H9 (cell line): ENCODE results near the gene GCH1. TPM values are rescaled to one million over a fixed set of nuclear protein-coding genes. Genes with fewer than 3 reads are reported as not detected.

Experiments used
- DNase-seq: peaks from one replicate; pipeline ENCODE4 v3.0.0-alpha.2; 2017
- H2AFZ ChIP-seq: one replicate; pipeline ENCODE4 v1.6.1; 2013; ENCODE audit warnings: mild to moderate bottlenecking, low read length, control low read depth, moderate library complexity
- H2AK5ac ChIP-seq: 2 replicates; pipeline ENCODE4 v1.6.1; 2013; ENCODE audit warnings: low read length, control low read depth, mixed read lengths; ENCODE audit not compliant: insufficient read length
- H2BK120ac ChIP-seq: one replicate; pipeline ENCODE4 v1.6.1; 2013; ENCODE audit warnings: low read depth, mild to moderate bottlenecking, low read length, control low read depth, inconsistent platforms; ENCODE audit not compliant: poor library complexity, severe bottlenecking
- H2BK12ac ChIP-seq: 2 replicates; pipeline ENCODE4 v1.6.1; 2013; ENCODE audit warnings: low read length, control low read depth, mixed read lengths, low read depth; ENCODE audit not compliant: insufficient read length
- H2BK15ac ChIP-seq: 2 replicates; pipeline ENCODE4 v1.6.1; 2013; ENCODE audit warnings: low read depth, low read length, control low read depth
- H2BK20ac ChIP-seq: one replicate; pipeline ENCODE4 v1.6.1; 2013; ENCODE audit warnings: low read depth, mild to moderate bottlenecking, low read length, control low read depth, inconsistent platforms; ENCODE audit not compliant: poor library complexity, severe bottlenecking
- H2BK5ac ChIP-seq: 2 replicates; pipeline ENCODE4 v1.6.1; 2013; ENCODE audit warnings: low read length, control low read depth, mixed read lengths; ENCODE audit not compliant: insufficient read length
- H3K14ac ChIP-seq: 2 replicates; pipeline ENCODE4 v1.6.1; 2013; ENCODE audit warnings: low read length, control low read depth; ENCODE audit not compliant: insufficient read depth
- H3K18ac ChIP-seq: 2 replicates; pipeline ENCODE4 v1.6.1; 2013; ENCODE audit warnings: low read depth, mild to moderate bottlenecking, mixed read lengths, low read length, control low read depth; ENCODE audit not compliant: insufficient read length
- H3K23ac ChIP-seq: 2 replicates; pipeline ENCODE4 v1.6.1; 2013; ENCODE audit warnings: low read length, control low read depth, mixed read lengths, low read depth; ENCODE audit not compliant: insufficient read length
- H3K23me2 ChIP-seq: 2 replicates; pipeline ENCODE4 v1.6.1; 2013; ENCODE audit warnings: low read depth, mild to moderate bottlenecking, mixed read lengths, low read length, control low read depth; ENCODE audit not compliant: insufficient read length, poor library complexity, severe bottlenecking
- H3K27ac ChIP-seq: 2 replicates; pipeline ENCODE4 v1.5.1; 2013; ENCODE audit warnings: low read length, control low read depth, mixed read lengths, low read depth; ENCODE audit not compliant: insufficient read length
- H3K27me3 ChIP-seq: 2 replicates; pipeline ENCODE4 v1.6.1; 2013; ENCODE audit warnings: low read length, control low read depth, inconsistent platforms; ENCODE audit not compliant: insufficient read depth
- H3K4ac ChIP-seq: 2 replicates; pipeline ENCODE4 v1.6.1; 2013; ENCODE audit warnings: low read depth, mild to moderate bottlenecking, control low read depth, inconsistent platforms, low read length, moderate library complexity
- H3K4me1 ChIP-seq: 2 replicates; pipeline ENCODE4 v1.6.1; 2013; ENCODE audit warnings: low read length, control low read depth, inconsistent platforms; ENCODE audit not compliant: insufficient read depth
- H3K4me2 ChIP-seq: 2 replicates; pipeline ENCODE4 v1.6.1; 2013; ENCODE audit warnings: low read length, control low read depth, mixed read lengths; ENCODE audit not compliant: insufficient read length, insufficient read depth
- H3K56ac ChIP-seq: 2 replicates; pipeline ENCODE4 v1.6.1; 2013; ENCODE audit warnings: low read depth, mild to moderate bottlenecking, mixed read lengths, low read length, control low read depth; ENCODE audit not compliant: insufficient read length
- H3K79me1 ChIP-seq: 2 replicates; pipeline ENCODE4 v1.6.1; 2013; ENCODE audit warnings: low read depth, mild to moderate bottlenecking, moderate library complexity, low read length, control low read depth, inconsistent platforms; ENCODE audit not compliant: insufficient read depth, poor library complexity, severe bottlenecking
- H3K79me2 ChIP-seq: 2 replicates; pipeline ENCODE4 v1.6.1; 2013; ENCODE audit warnings: low read length, control low read depth, inconsistent platforms; ENCODE audit not compliant: insufficient read depth
- H3K9ac ChIP-seq: 2 replicates; pipeline ENCODE4 v1.6.1; 2013; ENCODE audit warnings: low read length, control low read depth, mixed read lengths; ENCODE audit not compliant: insufficient read length; ENCODE audit errors: extremely low read depth
- H3K9me3 ChIP-seq: one replicate; pipeline ENCODE4 v1.6.1; 2013; ENCODE audit warnings: low read depth, low read length, inconsistent platforms; ENCODE audit not compliant: control insufficient read depth
- H3T11ph ChIP-seq: one replicate; pipeline ENCODE4 v1.6.1; 2013; ENCODE audit warnings: mild to moderate bottlenecking, low read length, control low read depth, inconsistent platforms
- H4K20me1 ChIP-seq: one replicate; pipeline ENCODE4 v1.6.1; 2013; ENCODE audit not compliant: control insufficient read depth, insufficient read length, insufficient read depth
- H4K5ac ChIP-seq: 2 replicates; pipeline ENCODE4 v1.6.1; 2013; ENCODE audit warnings: low read depth, mild to moderate bottlenecking, mixed read lengths, low read length, control low read depth; ENCODE audit not compliant: insufficient read length
- H4K8ac ChIP-seq: replicated peaks from 2 replicates; pipeline ENCODE4 v1.6.1; 2013; ENCODE audit warnings: low read length, control low read depth, mixed read lengths, low read depth; ENCODE audit not compliant: insufficient read length
- H4K91ac ChIP-seq: 2 replicates; pipeline ENCODE4 v1.6.1; 2013; ENCODE audit warnings: low read depth, mild to moderate bottlenecking, moderate library complexity, mixed read lengths, low read length, control low read depth; ENCODE audit not compliant: insufficient read length
- H3K27ac Mint-ChIP-seq, 3 experiments: 2 replicates in 2 of 3; 3 replicates in 1 of 3; pipeline ENCODE4 v1.8.0; 2020 to 2021; ENCODE audit warnings: mixed read lengths in 3 of 3, mild to moderate bottlenecking in 1 of 3, moderate library complexity in 1 of 3
- H3K27me3 Mint-ChIP-seq: 2 replicates; pipeline ENCODE4 v1.8.0; 2021; ENCODE audit warnings: low read depth, mild to moderate bottlenecking, moderate library complexity, mixed read lengths
- H3K36me3 Mint-ChIP-seq, 3 experiments: 2 replicates in 2 of 3; 3 replicates in 1 of 3; pipeline ENCODE4 v1.8.0; 2020 to 2021; ENCODE audit warnings: low read depth in 3 of 3, mixed read lengths in 3 of 3; ENCODE audit not compliant: insufficient read depth in 1 of 3
- H3K4me1 Mint-ChIP-seq, 2 experiments: 2 replicates each; pipeline ENCODE4 v1.8.0; 2020; ENCODE audit warnings: mixed read lengths in 2 of 2
- H3K4me3 Mint-ChIP-seq, 2 experiments: 2 replicates in 1 of 2; 3 replicates in 1 of 2; pipeline ENCODE4 v1.8.0; 2020 to 2021; ENCODE audit warnings: mild to moderate bottlenecking in 2 of 2, mixed read lengths in 2 of 2, moderate library complexity in 1 of 2
- H3K9me3 Mint-ChIP-seq, 2 experiments: 2 replicates in 1 of 2; 3 replicates in 1 of 2; pipeline ENCODE4 v1.8.0; 2020; ENCODE audit warnings: mild to moderate bottlenecking in 2 of 2, mixed read lengths in 2 of 2, moderate library complexity in 1 of 2
- WGBS: extraction: QIAGEN DNeasy Blood & Tissue Kit; methylation state at CpG from one replicate; pipeline ENCODE4 v1.1.7; 2013; ENCODE audit warnings: missing lambda C conversion rate, low lambda C conversion rate, mixed read lengths; ENCODE audit not compliant: insufficient read length; ENCODE audit errors: extremely low coverage; 5-methylcytosine and 5-hydroxymethylcytosine counted together
- total RNA-seq: library from RNA; stranded (reverse); gene quantifications from 2 replicates; pipeline ENCODE4 v1.2.1, GENCODE V29; 2021
- TF ChIP-seq, protein P1 (sequence below): fragments of 200-600 bp; sonication (generic); conservative IDR thresholded peaks from 3 replicates; pipeline ENCODE4 v1.8.0; 2021; ENCODE audit warnings: antibody characterized with exemption, mild to moderate bottlenecking

GCH1 gene
- total RNA-seq, 1 experiment from 2014 or later: 7.7 TPM

DNA sequence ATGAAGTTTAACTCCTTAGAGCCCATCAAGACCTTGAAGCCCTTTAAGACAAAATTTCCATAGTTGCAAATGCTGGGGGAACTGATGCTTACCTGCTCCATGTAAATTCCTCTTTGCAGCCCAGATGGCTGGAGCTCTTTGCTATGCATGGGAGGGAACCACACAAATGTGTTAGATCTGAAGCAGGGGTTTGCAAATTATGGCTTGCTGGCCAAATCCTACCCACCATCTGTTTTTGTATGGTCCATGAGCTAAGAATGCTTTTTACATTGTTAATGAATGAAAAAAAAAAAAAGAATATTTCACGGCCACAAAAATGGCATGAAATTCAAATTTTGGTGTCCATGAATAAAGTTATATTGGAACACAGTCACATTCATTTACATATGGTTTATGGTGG lies 74.6 kb downstream of the GCH1 start:
- H4K20me1 ChIP-seq: no peaks in the 10 kb centered on the region
- no peak overlapping the region for H2AFZ ChIP-seq
- no peak overlapping the region for H4K8ac ChIP-seq
- Mint-ChIP-seq H3K36me3 (no peaks in the 10 kb centered on the region), H3K27ac (no peak overlapping the region), H3K27me3 (peaks cover 10% of the 10 kb centered on the region), H3K4me1 (no peaks in the 10 kb centered on the region), H3K4me3 (no peak overlapping the region), H3K9me3 (peaks cover 13 to 25% of the 10 kb centered on the region in 2 experiments)
- no peaks in the 10 kb centered on the region for H3K27me3 ChIP-seq
- TF ChIP-seq, protein P1, sequence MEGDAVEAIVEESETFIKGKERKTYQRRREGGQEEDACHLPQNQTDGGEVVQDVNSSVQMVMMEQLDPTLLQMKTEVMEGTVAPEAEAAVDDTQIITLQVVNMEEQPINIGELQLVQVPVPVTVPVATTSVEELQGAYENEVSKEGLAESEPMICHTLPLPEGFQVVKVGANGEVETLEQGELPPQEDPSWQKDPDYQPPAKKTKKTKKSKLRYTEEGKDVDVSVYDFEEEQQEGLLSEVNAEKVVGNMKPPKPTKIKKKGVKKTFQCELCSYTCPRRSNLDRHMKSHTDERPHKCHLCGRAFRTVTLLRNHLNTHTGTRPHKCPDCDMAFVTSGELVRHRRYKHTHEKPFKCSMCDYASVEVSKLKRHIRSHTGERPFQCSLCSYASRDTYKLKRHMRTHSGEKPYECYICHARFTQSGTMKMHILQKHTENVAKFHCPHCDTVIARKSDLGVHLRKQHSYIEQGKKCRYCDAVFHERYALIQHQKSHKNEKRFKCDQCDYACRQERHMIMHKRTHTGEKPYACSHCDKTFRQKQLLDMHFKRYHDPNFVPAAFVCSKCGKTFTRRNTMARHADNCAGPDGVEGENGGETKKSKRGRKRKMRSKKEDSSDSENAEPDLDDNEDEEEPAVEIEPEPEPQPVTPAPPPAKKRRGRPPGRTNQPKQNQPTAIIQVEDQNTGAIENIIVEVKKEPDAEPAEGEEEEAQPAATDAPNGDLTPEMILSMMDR: no peak
- no peak overlapping the region for H3K14ac ChIP-seq
- H3K4me1 ChIP-seq: no peaks in the 10 kb centered on the region
- no peak overlapping the region for H2BK12ac ChIP-seq
- no peak overlapping the region for H2BK15ac ChIP-seq
- no peak overlapping the region for H3K18ac ChIP-seq
- DNase-seq: peak; percentile 5
- no peak overlapping the region for H2BK20ac ChIP-seq
- H3K9ac ChIP-seq: no peak overlapping the region
- H3K23ac ChIP-seq: no peak overlapping the region
- H3K23me2 ChIP-seq: no peaks in the 10 kb centered on the region
- no peak overlapping the region for H3K4ac ChIP-seq
- H2BK5ac ChIP-seq: no peak overlapping the region
- no peak overlapping the region for H3K27ac ChIP-seq
- H3K79me2 ChIP-seq: no peaks in the 10 kb centered on the region
- H3T11ph ChIP-seq: no peak overlapping the region
- H2AK5ac ChIP-seq: no peak overlapping the region
- no peak overlapping the region for H2BK120ac ChIP-seq
- H4K5ac ChIP-seq: no peak overlapping the region
- H3K9me3 ChIP-seq: no peaks in the 10 kb centered on the region
- no peak overlapping the region for H3K56ac ChIP-seq
- no CpG with 5 or more reads among the region's 1 CpG for WGBS
- H3K79me1 ChIP-seq: no peaks in the 10 kb centered on the region
- no peak overlapping the region for H4K91ac ChIP-seq
- H3K4me2 ChIP-seq: no peak overlapping the region
